ENCODE results near the gene TTLL12.

DNA sequence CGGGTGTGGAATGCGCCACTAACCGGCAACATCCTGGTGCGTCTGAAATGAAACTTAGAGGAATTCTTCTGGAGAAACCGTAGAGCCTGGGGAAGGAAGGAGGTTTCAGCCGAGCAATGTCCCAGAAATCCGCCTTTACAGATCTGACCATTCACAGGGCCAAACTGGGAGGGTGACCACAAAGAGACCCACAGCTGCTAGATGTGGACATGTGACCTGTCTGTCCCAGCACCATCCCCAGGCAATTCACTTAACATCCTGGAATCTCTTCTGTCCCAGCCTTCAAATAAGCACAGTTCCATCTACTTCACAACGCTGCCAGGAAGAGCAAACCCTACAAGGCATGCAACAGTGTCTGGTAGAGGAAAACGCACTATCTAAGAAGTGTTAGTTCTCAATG is 53.5 kb downstream of the TTLL12 start:
- no peak for TF ChIP-seq EZH2 (IDR thresholded peaks at IDR 0.05; ENCODE audit: low read length)
- TF ChIP-seq, protein P1, sequence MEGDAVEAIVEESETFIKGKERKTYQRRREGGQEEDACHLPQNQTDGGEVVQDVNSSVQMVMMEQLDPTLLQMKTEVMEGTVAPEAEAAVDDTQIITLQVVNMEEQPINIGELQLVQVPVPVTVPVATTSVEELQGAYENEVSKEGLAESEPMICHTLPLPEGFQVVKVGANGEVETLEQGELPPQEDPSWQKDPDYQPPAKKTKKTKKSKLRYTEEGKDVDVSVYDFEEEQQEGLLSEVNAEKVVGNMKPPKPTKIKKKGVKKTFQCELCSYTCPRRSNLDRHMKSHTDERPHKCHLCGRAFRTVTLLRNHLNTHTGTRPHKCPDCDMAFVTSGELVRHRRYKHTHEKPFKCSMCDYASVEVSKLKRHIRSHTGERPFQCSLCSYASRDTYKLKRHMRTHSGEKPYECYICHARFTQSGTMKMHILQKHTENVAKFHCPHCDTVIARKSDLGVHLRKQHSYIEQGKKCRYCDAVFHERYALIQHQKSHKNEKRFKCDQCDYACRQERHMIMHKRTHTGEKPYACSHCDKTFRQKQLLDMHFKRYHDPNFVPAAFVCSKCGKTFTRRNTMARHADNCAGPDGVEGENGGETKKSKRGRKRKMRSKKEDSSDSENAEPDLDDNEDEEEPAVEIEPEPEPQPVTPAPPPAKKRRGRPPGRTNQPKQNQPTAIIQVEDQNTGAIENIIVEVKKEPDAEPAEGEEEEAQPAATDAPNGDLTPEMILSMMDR (optimal IDR thresholded peaks at IDR 0.05 in 1 of 3, IDR thresholded peaks at IDR 0.05 in 1 of 3, conservative IDR thresholded peaks at IDR 0.05 in 1 of 3; ENCODE audit: extremely low read depth in 1 of 3, insufficient read depth in 2 of 3, low read length in 3 of 3) = no peak

All from keratinocyte (primary cell).